Measurements from ENCODE around the gene TTLL5. TPM values are rescaled to one million over a fixed set of nuclear protein-coding genes. Genes with fewer than 3 reads are reported as not detected.

TTLL5 gene
- total and polyA plus RNA-seq, 2 of the 13 experiments (the other 11 are each of a cell fraction or from before 2014, with no cell fraction given): 11.8 to 18.8 TPM

GRCh38 chr14:75906228-75906627 lies 245.2 kb downstream of the TTLL5 start:
- Histone ChIP-seq H4K20me1 (ENCODE audit: insufficient read depth, low read length) (no peaks in the 10 kb centered on the region), H3K9me3 (ENCODE audit: low read length) (no peaks in the 10 kb centered on the region), H3K4me3 (replicated peaks in 1 of 3; ENCODE audit: insufficient read depth in 1 of 3, low read depth in 2 of 3, low read length in 3 of 3) (no peak overlapping the region), H3K4me1 (ENCODE audit: insufficient read depth, low read length) (no peaks in the 10 kb centered on the region), H3K27me3 (ENCODE audit: control insufficient read depth in 1 of 2, insufficient read depth in 2 of 2, low read length in 2 of 2) (no peaks in the 10 kb centered on the region), H3K27ac (ENCODE audit: extremely low read length, insufficient read depth, low read length) (no peak overlapping the region), H3K9ac (ENCODE audit: insufficient read depth, low read depth, low read length) (no peak overlapping the region), H2AFZ (ENCODE audit: low read length) (no peak overlapping the region), H3K36me3 (replicated peaks in 1 of 2; ENCODE audit: control insufficient read depth in 1 of 2, insufficient read depth in 2 of 2, low read length in 2 of 2) (peaks cover 4 to 10% of the 10 kb centered on the region in 2 experiments; a peak in 2 of 5 replicates), H3K79me2 (ENCODE audit: insufficient read depth, low read length) (no peaks in the 10 kb centered on the region), H3K4me2 (ENCODE audit: low read depth, low read length) (no peak overlapping the region)
- WGBS (ENCODE audit: low lambda C conversion rate): 77% methylated on average over 5 of the region's 5 CpGs
- POLR2A ChIA-PET: no interaction called here
- in situ Hi-C loops (cut with HindIII; ENCODE audit: extremely low pct_ligation_motif_present, low pct_unique_long_range_greater_than_20kb) (loop anchor here (5.0 kb wide), 1 partner anchor 76 kb away; the partner anchor contains the start of gene TGFB3), intact Hi-C loops (cut with micrococcal nuclease; ENCODE audit: unreplicated experiment) (loop anchor here (1.0 to 5.0 kb wide), 3 partner anchors 76 to 481 kb away; no protein-coding TSS in a partner anchor)
- FAIRE-seq: no peak
- no peak for DNase-seq (ENCODE audit: low spot score)
- BruUV-seq (replicated peaks): no TSS peak
- CTCF ChIA-PET (ENCODE audit: low intra/inter-chr PET ratio, low total read pairs): interaction anchor here (1.1 to 1.7 kb wide), 2 partner anchors 9 to 75 kb away, joined by 3 to 6 read pairs; partner anchors contain the start of gene TGFB3
- TF ChIP-seq ZNF773 (CRISPR knock-in tag; IDR thresholded peaks at IDR 0.05; ENCODE audit: borderline replicate concordance) (no peak), PHF5A (CRISPR knock-in tag; IDR thresholded peaks at IDR 0.05; ENCODE audit: low read depth, unreplicated experiment) (no peak)
- ATAC-seq: no peak

- Histone ChIP-seq H3K9me3 (ENCODE audit: low read length) (no peaks in the 10 kb centered on the region), H3K27me3 (ENCODE audit: control insufficient read depth in 1 of 2, insufficient read depth in 2 of 2, low read length in 2 of 2) (no peaks in the 10 kb centered on the region), H3K36me3 (replicated peaks in 1 of 2; ENCODE audit: control insufficient read depth in 1 of 2, insufficient read depth in 2 of 2, low read length in 2 of 2) (peaks cover 4 to 10% of the 10 kb centered on the region in 2 experiments; a peak in 2 of 5 replicates), H2AFZ (ENCODE audit: low read length) (no peak overlapping the region), H4K20me1 (ENCODE audit: insufficient read depth, low read length) (no peaks in the 10 kb centered on the region), H3K4me1 (ENCODE audit: insufficient read depth, low read length) (no peaks in the 10 kb centered on the region), H3K4me2 (ENCODE audit: low read depth, low read length) (no peak overlapping the region), H3K79me2 (ENCODE audit: insufficient read depth, low read length) (no peaks in the 10 kb centered on the region), H3K27ac (ENCODE audit: extremely low read length, insufficient read depth, low read length) (no peak overlapping the region), H3K9ac (ENCODE audit: insufficient read depth, low read depth, low read length) (no peak overlapping the region), H3K4me3 (replicated peaks in 1 of 3; ENCODE audit: insufficient read depth in 1 of 3, low read depth in 2 of 3, low read length in 3 of 3) (no peak overlapping the region)
- FAIRE-seq (peak; percentile 63), ATAC-seq (no peak), DNase-seq (ENCODE audit: low spot score) (peak; percentile 36)
- POLR2A ChIA-PET: no interaction called here
- no TSS peak for BruUV-seq (replicated peaks)
- intact Hi-C loops (cut with micrococcal nuclease; ENCODE audit: unreplicated experiment) (loop anchor here (1.0 to 5.0 kb wide), 3 partner anchors 76 to 481 kb away; no protein-coding TSS in a partner anchor), in situ Hi-C loops (cut with HindIII; ENCODE audit: extremely low pct_ligation_motif_present, low pct_unique_long_range_greater_than_20kb) (loop anchor here (5.0 kb wide), 1 partner anchor 76 kb away; the partner anchor contains the start of gene TGFB3)
- WGBS (ENCODE audit: low lambda C conversion rate): 53% methylated on average over 4 of the region's 4 CpGs
- CTCF ChIA-PET (ENCODE audit: low intra/inter-chr PET ratio, low total read pairs): interaction anchor here (0.7 to 1.7 kb wide), 3 partner anchors 8 to 481 kb away, joined by 3 to 6 read pairs (median 4); partner anchors contain the start of gene TGFB3
- no peak for TF ChIP-seq NCOA2 (CRISPR knock-in tag; IDR thresholded peaks at IDR 0.05)
- peak; percentile 99 for TF ChIP-seq PPARG (CRISPR knock-in tag; conservative IDR thresholded peaks at IDR 0.05)
- TF ChIP-seq ZNF597 (CRISPR knock-in tag; IDR thresholded peaks at IDR 0.05): no peak
- peak; percentile 47 for TF ChIP-seq STAG1 (CRISPR knock-in tag; IDR thresholded peaks at IDR 0.05)
- TF ChIP-seq CTCF (CRISPR knock-in tag; IDR thresholded peaks at IDR 0.05): peak; percentile 65
- 0 out of 2 replicates have a peak, but pooled peaks have one; percentile 19 for TF ChIP-seq SAP130 (CRISPR knock-in tag; IDR thresholded peaks at IDR 0.05; ENCODE audit: low read depth)
- peak; percentile 24; the same call in 1 of the 2 replicates for TF ChIP-seq RAD21 (CRISPR knock-in tag; IDR thresholded peaks at IDR 0.05)
- no peak for TF ChIP-seq ZNF629 (CRISPR knock-in tag; conservative IDR thresholded peaks at IDR 0.05)
- no peak for TF ChIP-seq RBM22 (optimal IDR thresholded peaks at IDR 0.05; ENCODE audit: low read length)
- TF ChIP-seq SMC3 (IDR thresholded peaks at IDR 0.05; ENCODE audit: low read length): peak; percentile 61
- peak; percentile 98 for TF ChIP-seq RXRB (CRISPR knock-in tag; IDR thresholded peaks at IDR 0.05; ENCODE audit: borderline replicate concordance)
- TF ChIP-seq DNMT3B (CRISPR knock-in tag; conservative IDR thresholded peaks at IDR 0.05): no peak
These were observed 245.7 kb downstream of the TTLL5 start for GRCh38 chr14:75906680-75907280.
